DND-41 (cell line): ENCODE results near the gene CCDC148.
"Not testable (repeated sequence)": the region's sequence is repeated elsewhere in the genome, so short reads cannot be mapped to it uniquely, and the experiment has no call there.

Experiments used
- ATAC-seq: fragments of 200-7000 bp; cut with Tn5 transposase; 3 replicates; pipeline ENCODE4 v1.9.1; 2021; ENCODE audit warnings: low read depth; ENCODE audit not compliant: insufficient read depth
- DNase-seq: peaks from one replicate; pipeline ENCODE4 v3.0.0-alpha.2; 2020
- H2AFZ ChIP-seq: 2 replicates; pipeline ENCODE4 v1.6.0; 2012; ENCODE audit warnings: low read depth, low read length
- H3K27ac ChIP-seq: 2 replicates; pipeline ENCODE4 v1.5.1; 2012; ENCODE audit warnings: low read length, inconsistent platforms
- H3K27me3 ChIP-seq: fragments of 200-600 bp; sonication (generic); 2 replicates; pipeline ENCODE4 v1.6.0; 2012; ENCODE audit warnings: low read length, mild to moderate bottlenecking, inconsistent platforms; ENCODE audit not compliant: insufficient read depth, poor library complexity
- H3K36me3 ChIP-seq: 2 replicates; pipeline ENCODE4 v1.5.1; 2012; ENCODE audit warnings: low read length, inconsistent platforms; ENCODE audit not compliant: insufficient read depth
- H3K4me1 ChIP-seq: 2 replicates; pipeline ENCODE4 v1.5.1; 2012; ENCODE audit warnings: mild to moderate bottlenecking, low read length; ENCODE audit not compliant: insufficient read depth
- H3K4me2 ChIP-seq: 2 replicates; pipeline ENCODE4 v1.6.0; 2012; ENCODE audit warnings: mild to moderate bottlenecking, moderate library complexity, low read length, inconsistent platforms; ENCODE audit not compliant: insufficient read depth
- H3K4me3 ChIP-seq, 2 experiments: fragments of 200-600 bp in 1 of 2; shearing (Covaris generic) in 1 of 2; 2 replicates each; pipeline ENCODE4 v1.5.1; 2012 to 2016; ENCODE audit warnings: inconsistent platforms in 2 of 2, low read length in 2 of 2, mild to moderate bottlenecking in 2 of 2, low read depth in 1 of 2, moderate library complexity in 1 of 2
- H3K79me2 ChIP-seq: 2 replicates; pipeline ENCODE4 v1.6.0; 2012; ENCODE audit warnings: low read length, inconsistent platforms; ENCODE audit not compliant: insufficient read depth
- H3K9ac ChIP-seq: 2 replicates; pipeline ENCODE4 v1.6.0; 2012; ENCODE audit warnings: low read depth, mild to moderate bottlenecking, inconsistent platforms, low read length, moderate library complexity
- H3K9me3 ChIP-seq: 2 replicates; pipeline ENCODE4 v1.5.1; 2012; ENCODE audit warnings: low read length, moderate library complexity, mild to moderate bottlenecking, inconsistent platforms; ENCODE audit not compliant: insufficient read depth, severe bottlenecking
- H4K20me1 ChIP-seq: 2 replicates; pipeline ENCODE4 v1.6.0; 2012; ENCODE audit warnings: low read length; ENCODE audit not compliant: insufficient read depth
- EZH2 ChIP-seq: IDR thresholded peaks from 3 replicates; pipeline ENCODE4 v1.6.1; 2012; ENCODE audit warnings: borderline replicate concordance, low read depth, mild to moderate bottlenecking, moderate library complexity, low read length, inconsistent platforms; ENCODE audit not compliant: severe bottlenecking
- TF ChIP-seq, protein P1 (sequence below): IDR thresholded peaks from 2 replicates; pipeline ENCODE4 v1.5.1; 2012; ENCODE audit warnings: borderline replicate concordance, low read length, moderate library complexity, mild to moderate bottlenecking; ENCODE audit not compliant: poor library complexity, severe bottlenecking; ENCODE audit errors: extremely low read depth

Gene CCDC148

DNA sequence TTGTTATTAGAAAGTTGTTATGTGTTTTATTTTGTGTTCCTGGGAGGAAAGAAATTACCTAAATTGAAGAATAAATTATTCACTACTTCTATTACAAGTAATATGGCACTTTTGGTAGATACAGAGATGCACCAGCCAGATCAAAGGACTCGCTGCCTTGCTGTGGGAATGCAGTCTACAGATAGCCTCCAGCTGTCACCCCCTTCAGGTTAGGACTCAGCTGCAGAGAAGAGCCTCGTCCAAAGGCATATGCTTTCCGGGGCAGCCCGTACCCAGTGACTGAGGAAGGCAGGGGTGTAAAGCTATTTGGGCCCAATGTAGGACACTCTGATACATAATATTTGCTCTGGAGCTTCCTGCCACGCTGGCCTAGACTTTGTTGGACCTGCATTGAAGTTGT is 90.2 kb downstream of the CCDC148 start:
- Histone ChIP-seq H2AFZ (no peak overlapping the region), H3K79me2 (no peaks in the 10 kb centered on the region), H3K27ac (no peak overlapping the region), H3K4me1 (no peaks in the 10 kb centered on the region), H4K20me1 (no peaks in the 10 kb centered on the region), H3K36me3 (no peaks in the 10 kb centered on the region), H3K4me3 (no peak overlapping the region), H3K27me3 (no peaks in the 10 kb centered on the region), H3K9me3 (no peaks in the 10 kb centered on the region), H3K9ac (no peak overlapping the region), H3K4me2 (no peak overlapping the region)
- no peak for DNase-seq
- TF ChIP-seq, protein P1, sequence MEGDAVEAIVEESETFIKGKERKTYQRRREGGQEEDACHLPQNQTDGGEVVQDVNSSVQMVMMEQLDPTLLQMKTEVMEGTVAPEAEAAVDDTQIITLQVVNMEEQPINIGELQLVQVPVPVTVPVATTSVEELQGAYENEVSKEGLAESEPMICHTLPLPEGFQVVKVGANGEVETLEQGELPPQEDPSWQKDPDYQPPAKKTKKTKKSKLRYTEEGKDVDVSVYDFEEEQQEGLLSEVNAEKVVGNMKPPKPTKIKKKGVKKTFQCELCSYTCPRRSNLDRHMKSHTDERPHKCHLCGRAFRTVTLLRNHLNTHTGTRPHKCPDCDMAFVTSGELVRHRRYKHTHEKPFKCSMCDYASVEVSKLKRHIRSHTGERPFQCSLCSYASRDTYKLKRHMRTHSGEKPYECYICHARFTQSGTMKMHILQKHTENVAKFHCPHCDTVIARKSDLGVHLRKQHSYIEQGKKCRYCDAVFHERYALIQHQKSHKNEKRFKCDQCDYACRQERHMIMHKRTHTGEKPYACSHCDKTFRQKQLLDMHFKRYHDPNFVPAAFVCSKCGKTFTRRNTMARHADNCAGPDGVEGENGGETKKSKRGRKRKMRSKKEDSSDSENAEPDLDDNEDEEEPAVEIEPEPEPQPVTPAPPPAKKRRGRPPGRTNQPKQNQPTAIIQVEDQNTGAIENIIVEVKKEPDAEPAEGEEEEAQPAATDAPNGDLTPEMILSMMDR, result no peak
- TF ChIP-seq EZH2, result no peak
- peak; percentile 58; the same call in 1 of the 3 replicates for ATAC-seq

GRCh38 chr2:158359846-158360245 is 96.7 kb downstream of the CCDC148 start:
- no peak overlapping the region for H3K4me2 ChIP-seq

GRCh38 chr2:158357699-158358098 is 98.9 kb downstream of the CCDC148 start:
- no peak for ATAC-seq
- no peaks in the 10 kb centered on the region for H3K36me3 ChIP-seq
- H3K27ac ChIP-seq, result no peak overlapping the region
- no peak overlapping the region for H3K4me3 ChIP-seq
- no peaks in the 10 kb centered on the region for H3K4me1 ChIP-seq
- H3K79me2 ChIP-seq, result no peaks in the 10 kb centered on the region
- H3K9ac ChIP-seq, result no peak overlapping the region
- no peak overlapping the region for H3K4me2 ChIP-seq
- H3K27me3 ChIP-seq, result no peaks in the 10 kb centered on the region
- no peaks in the 10 kb centered on the region for H4K20me1 ChIP-seq
- DNase-seq, result no peak
- no peak overlapping the region for H2AFZ ChIP-seq
- TF ChIP-seq EZH2, result no peak
- TF ChIP-seq, protein P1, result no peak
- H3K9me3 ChIP-seq, result no peaks in the 10 kb centered on the region

More at GRCh38 chr2:158359846-158360245, 96.7 kb downstream of the CCDC148 start:
- Histone ChIP-seq H3K4me3 (no peak overlapping the region), H3K4me1 (no peaks in the 10 kb centered on the region), H3K79me2 (no peaks in the 10 kb centered on the region), H3K27me3 (no peaks in the 10 kb centered on the region), H3K9me3 (no peaks in the 10 kb centered on the region), H3K36me3 (no peaks in the 10 kb centered on the region), H2AFZ (no peak overlapping the region), H3K27ac (no peak overlapping the region), H4K20me1 (no peaks in the 10 kb centered on the region), H3K9ac (no peak overlapping the region)
- no peak for ATAC-seq
- TF ChIP-seq, protein P1, result no peak
- no peak for TF ChIP-seq EZH2
- no peak for DNase-seq

GRCh38 chr2:158357122-158357521 is 99.4 kb downstream of the CCDC148 start:
- no peaks in the 10 kb centered on the region for H3K9me3 ChIP-seq
- H3K9ac ChIP-seq, result no peak overlapping the region
- no peak overlapping the region for H3K27ac ChIP-seq
- no peaks in the 10 kb centered on the region for H3K27me3 ChIP-seq
- no peak overlapping the region for H3K4me2 ChIP-seq
- H3K4me3 ChIP-seq, result no peak overlapping the region
- H3K79me2 ChIP-seq, result no peaks in the 10 kb centered on the region
- ATAC-seq (no peak), DNase-seq (no peak)
- TF ChIP-seq EZH2, result no peak
- TF ChIP-seq, protein P1, result no peak
- no peak overlapping the region for H2AFZ ChIP-seq
- H3K4me1 ChIP-seq, result no peaks in the 10 kb centered on the region
- no peaks in the 10 kb centered on the region for H4K20me1 ChIP-seq
- no peaks in the 10 kb centered on the region for H3K36me3 ChIP-seq

- H3K9me3 ChIP-seq, H3K4me1 ChIP-seq, H3K4me3 ChIP-seq, ATAC-seq, H3K79me2 ChIP-seq, DNase-seq, H3K27ac ChIP-seq, H3K27me3 ChIP-seq, H3K36me3 ChIP-seq, H4K20me1 ChIP-seq, H3K4me2 ChIP-seq, H2AFZ ChIP-seq, H3K9ac ChIP-seq: not testable (repeated sequence)
Measured at GRCh38 chr2:158351466-158351816, 105.1 kb downstream of the CCDC148 start.
